SU-DHL-6 (cell line): ENCODE data around the gene HGS.

ENCODE experiments used
- H2AFZ ChIP-seq: fragments of 200-600 bp; sonication (generic); 2 replicates; pipeline ENCODE4 v1.6.1; 2014; ENCODE audit warnings: low read depth, mild to moderate bottlenecking, moderate library complexity, mixed read lengths, antibody characterized with exemption, low read length; ENCODE audit not compliant: severe bottlenecking
- H3F3A ChIP-seq: fragments of 200-600 bp; shearing (Covaris generic); 2 replicates; pipeline ENCODE4 v1.6.0; 2016; ENCODE audit warnings: antibody characterized with exemption, mild to moderate bottlenecking; ENCODE audit not compliant: insufficient read depth
- H3K27ac ChIP-seq: fragments of 200-600 bp; sonication (generic); 2 replicates; pipeline ENCODE4 v1.5.1; 2016; ENCODE audit warnings: low read depth, mild to moderate bottlenecking, low read length, moderate library complexity, mixed read lengths
- H3K27me3 ChIP-seq: fragments of 200-600 bp; sonication (generic), shearing (Covaris generic); 2 replicates; pipeline ENCODE4 v1.6.0; 2014; ENCODE audit warnings: mild to moderate bottlenecking, low read length
- H3K36me3 ChIP-seq: fragments of 200-600 bp; sonication (generic); 2 replicates; pipeline ENCODE4 v1.6.1; 2014; ENCODE audit warnings: mild to moderate bottlenecking, low read length, mixed read lengths
- H3K4me2 ChIP-seq: fragments of 300-600, 200-600 bp; shearing (Covaris generic), sonication (generic); 2 replicates; pipeline ENCODE4 v1.6.0; 2014; ENCODE audit warnings: low read length, low read depth, mild to moderate bottlenecking; ENCODE audit not compliant: poor library complexity, severe bottlenecking
- H3K4me3 ChIP-seq: fragments of 200-600 bp; sonication (generic); 2 replicates; pipeline ENCODE4 v1.5.1; 2014; ENCODE audit warnings: antibody characterized with exemption, low read length, mild to moderate bottlenecking, mixed read lengths; ENCODE audit not compliant: insufficient read depth, poor library complexity, severe bottlenecking
- H3K79me2 ChIP-seq: fragments of 200-600 bp; sonication (generic); 2 replicates; pipeline ENCODE4 v1.6.1; 2014; ENCODE audit warnings: mild to moderate bottlenecking, low read length, moderate library complexity; ENCODE audit not compliant: insufficient read depth
- H3K9ac ChIP-seq: fragments of 200-600 bp; sonication (generic); 2 replicates; pipeline ENCODE4 v1.7.0; 2014; ENCODE audit warnings: mild to moderate bottlenecking, low read length
- H3K9me2 ChIP-seq: fragments of 200-600 bp; sonication (generic); replicated peaks from 2 replicates; pipeline ENCODE4 v1.6.1; 2014; ENCODE audit warnings: low read length; ENCODE audit not compliant: insufficient read depth
- H3K9me3 ChIP-seq: fragments of 200-600 bp; sonication (generic); 2 replicates; pipeline ENCODE4 v1.6.1; 2014; ENCODE audit warnings: low read length, mixed read lengths; ENCODE audit not compliant: insufficient read depth
- H4K20me1 ChIP-seq: fragments of 200-600 bp; sonication (generic); 2 replicates; pipeline ENCODE4 v1.6.1; 2014; ENCODE audit warnings: low read depth, mild to moderate bottlenecking, antibody characterized with exemption, low read length, moderate library complexity, mixed read lengths
- EZH2phosphoT487 ChIP-seq: fragments of 200-600 bp; sonication (generic), shearing (Covaris generic); conservative IDR thresholded peaks from 2 replicates; pipeline ENCODE4 v1.6.1; 2018; ENCODE audit warnings: mild to moderate bottlenecking, antibody characterized with exemption, low read length, moderate library complexity, mixed read lengths
- TF ChIP-seq, protein P1 (sequence below): fragments of 200-600 bp; sonication (generic); IDR thresholded peaks from one replicate; pipeline ENCODE4 v1.5.1; 2017; ENCODE audit warnings: antibody characterized with exemption, mild to moderate bottlenecking, low read length, moderate library complexity; ENCODE audit not compliant: insufficient read depth, poor library complexity, severe bottlenecking

The HGS gene

DNA sequence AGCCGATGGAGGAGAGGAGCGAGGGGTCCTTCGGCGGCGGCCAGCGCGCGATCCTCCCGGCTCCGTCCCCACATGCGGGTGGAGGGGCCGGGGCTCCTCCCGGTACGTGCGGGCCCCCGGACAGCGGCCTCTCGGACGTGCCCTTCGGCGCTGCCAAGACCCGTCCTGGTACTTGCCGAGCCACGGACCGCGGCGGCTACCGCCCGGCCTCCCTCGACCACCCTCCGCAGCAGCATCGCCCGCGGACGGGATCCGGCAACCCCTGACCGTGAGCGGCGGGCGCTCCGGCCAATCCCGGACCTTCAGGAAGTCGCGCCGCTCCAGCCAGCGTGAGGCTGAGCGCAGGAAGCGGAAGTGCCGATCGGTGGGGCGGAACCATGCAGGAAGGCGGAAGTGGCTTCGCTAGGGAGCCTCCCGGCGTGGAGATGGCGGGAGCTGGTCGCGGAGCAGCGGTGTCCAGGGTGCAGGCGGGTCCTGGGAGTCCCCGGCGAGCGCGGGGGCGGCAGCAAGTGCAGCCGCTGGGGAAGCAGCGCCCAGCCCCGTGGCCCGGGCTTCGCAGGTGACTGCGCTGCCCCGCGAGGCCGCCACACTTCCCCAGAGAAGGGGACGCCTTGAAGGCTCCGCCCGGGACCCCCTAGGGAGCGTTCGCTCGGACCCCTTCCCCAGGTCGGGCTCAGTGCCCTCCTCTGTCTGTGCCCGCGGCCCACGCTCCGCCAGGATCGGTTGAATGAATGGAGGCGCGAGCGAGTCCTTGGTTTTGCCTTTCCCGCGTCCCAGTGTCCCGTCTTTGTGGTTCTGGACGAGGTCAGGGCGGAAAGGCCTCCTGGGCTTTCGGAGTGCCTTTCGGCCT, 17.2 kb upstream of the HGS start, which contains the start of the genes CCDC137 and OXLD1:
Gene CCDC137 (plus strand): TSS at position 396 of the 850 bp plus-strand sequence. CDS start 30 bp downstream, at position 426.
Gene OXLD1 (minus strand): TSS at position 264 of the 850 bp plus-strand sequence. CDS start 28 bp downstream, at position 236.
- peak within 1 kb of the TSS; percentile 95 for H3K4me2 ChIP-seq
- no peak for TF ChIP-seq EZH2phosphoT487
- TF ChIP-seq, protein P1, sequence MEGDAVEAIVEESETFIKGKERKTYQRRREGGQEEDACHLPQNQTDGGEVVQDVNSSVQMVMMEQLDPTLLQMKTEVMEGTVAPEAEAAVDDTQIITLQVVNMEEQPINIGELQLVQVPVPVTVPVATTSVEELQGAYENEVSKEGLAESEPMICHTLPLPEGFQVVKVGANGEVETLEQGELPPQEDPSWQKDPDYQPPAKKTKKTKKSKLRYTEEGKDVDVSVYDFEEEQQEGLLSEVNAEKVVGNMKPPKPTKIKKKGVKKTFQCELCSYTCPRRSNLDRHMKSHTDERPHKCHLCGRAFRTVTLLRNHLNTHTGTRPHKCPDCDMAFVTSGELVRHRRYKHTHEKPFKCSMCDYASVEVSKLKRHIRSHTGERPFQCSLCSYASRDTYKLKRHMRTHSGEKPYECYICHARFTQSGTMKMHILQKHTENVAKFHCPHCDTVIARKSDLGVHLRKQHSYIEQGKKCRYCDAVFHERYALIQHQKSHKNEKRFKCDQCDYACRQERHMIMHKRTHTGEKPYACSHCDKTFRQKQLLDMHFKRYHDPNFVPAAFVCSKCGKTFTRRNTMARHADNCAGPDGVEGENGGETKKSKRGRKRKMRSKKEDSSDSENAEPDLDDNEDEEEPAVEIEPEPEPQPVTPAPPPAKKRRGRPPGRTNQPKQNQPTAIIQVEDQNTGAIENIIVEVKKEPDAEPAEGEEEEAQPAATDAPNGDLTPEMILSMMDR, result no peak
- peak within 1 kb of the TSS; percentile 76 for H3K4me3 ChIP-seq
- peak within 1 kb of the TSS; percentile 94 for H3K9ac ChIP-seq
- no peaks in the 10 kb centered on the region for H3K27me3 ChIP-seq
- peak within 1 kb of the TSS; percentile 66 for H3K27ac ChIP-seq
- no peaks in the 10 kb centered on the region for H3K9me3 ChIP-seq
- no peaks in the 10 kb centered on the region for H3K9me2 ChIP-seq
- 0 out of 2 replicates have a peak, but pooled peaks cover 8% of the 10 kb centered on the region for H3F3A ChIP-seq
- peaks cover 6% of the 10 kb centered on the region; the same call in 1 of the 2 replicates for H3K36me3 ChIP-seq
- peaks cover 27% of the 10 kb centered on the region for H3K79me2 ChIP-seq
- peak within 1 kb of the TSS; percentile 20 for H2AFZ ChIP-seq
- no peaks in the 10 kb centered on the region for H4K20me1 ChIP-seq

DNA sequence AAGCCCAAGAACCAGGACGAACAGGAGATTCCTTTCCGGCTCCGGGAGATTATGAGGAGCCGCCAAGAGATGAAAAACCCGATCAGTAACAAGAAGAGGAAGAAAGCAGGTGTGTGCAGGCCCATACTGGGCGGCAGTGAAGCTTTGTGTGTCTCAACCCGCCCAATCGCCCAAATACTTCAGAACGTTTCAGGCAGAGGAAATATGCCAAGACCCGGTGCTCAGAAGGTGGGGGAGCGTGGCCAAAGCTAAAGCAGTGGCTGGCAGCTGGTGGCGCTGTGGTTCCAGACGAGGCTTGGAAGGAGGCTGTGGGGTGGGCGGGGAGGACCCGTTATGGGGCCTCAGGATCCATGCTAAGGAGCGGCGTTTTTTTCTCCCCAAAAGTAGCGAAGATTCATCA, 16.1 kb upstream of the HGS start:
- Histone ChIP-seq H4K20me1 (no peaks in the 10 kb centered on the region), H3K36me3 (peaks cover 6% of the 10 kb centered on the region; the same call in 1 of the 2 replicates), H3K27ac (no peak overlapping the region), H3K9me2 (no peaks in the 10 kb centered on the region), H3F3A (0 out of 2 replicates have a peak, but pooled peaks cover 4% of the 10 kb centered on the region), H3K27me3 (no peaks in the 10 kb centered on the region), H3K9me3 (no peaks in the 10 kb centered on the region), H3K4me2 (peak overlapping the region; percentile 95), H3K79me2 (peaks cover 27% of the 10 kb centered on the region), H3K9ac (peak overlapping the region; percentile 94), H3K4me3 (peak overlapping the region; percentile 39), H2AFZ (no peak overlapping the region)
- no peak for TF ChIP-seq EZH2phosphoT487
- TF ChIP-seq, protein P1, result peak; percentile 15

DNA sequence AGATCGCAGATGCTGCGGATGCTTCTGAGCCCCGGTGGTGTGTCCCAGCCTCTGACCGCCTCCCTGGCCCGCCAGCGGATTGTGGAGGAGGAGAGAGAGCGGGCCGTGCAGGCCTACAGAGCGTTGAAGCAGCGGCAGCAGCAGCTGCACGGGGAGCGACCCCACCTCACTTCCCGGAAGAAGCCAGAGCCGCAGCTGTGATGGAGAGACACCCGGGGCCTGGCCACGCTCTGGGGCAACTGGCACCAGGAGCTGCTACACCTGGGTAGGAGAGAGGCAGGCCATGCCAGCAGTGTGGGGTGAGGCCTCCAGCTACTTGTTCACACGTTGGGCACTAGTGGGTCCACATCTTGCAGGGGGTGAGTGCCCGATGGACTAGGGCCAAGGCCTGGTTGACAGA, 11.3 kb upstream of the HGS start:
- H3K27ac ChIP-seq, result no peak overlapping the region
- no peak overlapping the region for H3K4me3 ChIP-seq
- no peaks in the 10 kb centered on the region for H3K27me3 ChIP-seq
- no peaks in the 10 kb centered on the region for H3F3A ChIP-seq
- H2AFZ ChIP-seq, result no peak overlapping the region
- TF ChIP-seq, protein P1, result no peak
- no peak for TF ChIP-seq EZH2phosphoT487
- H3K36me3 ChIP-seq, result peaks cover 6% of the 10 kb centered on the region; the same call in 1 of the 2 replicates
- no peaks in the 10 kb centered on the region for H4K20me1 ChIP-seq
- peaks cover 14% of the 10 kb centered on the region for H3K79me2 ChIP-seq
- no peaks in the 10 kb centered on the region for H3K9me3 ChIP-seq
- no peaks in the 10 kb centered on the region for H3K9me2 ChIP-seq
- H3K9ac ChIP-seq, result no peak overlapping the region
- H3K4me2 ChIP-seq, result no peak overlapping the region
